ENCODE data around the gene OR2C1. TPM values are rescaled to one million over a fixed set of nuclear protein-coding genes. Genes with fewer than 3 reads are reported as not detected.

OR2C1 gene
- total RNA-seq, 2 donors from 2014 or later, result not detected

GRCh38 chr16:3321816-3322215 is 33.9 kb upstream of the OR2C1 start:
- Histone ChIP-seq H3K27me3 (no peaks in the 10 kb centered on the region), H3K9me3 (peaks cover 0 to 58% (median 14%) of the 10 kb centered on the region in 3 donors), H3K36me3 (replicated peaks in 1 of 2; ENCODE audit: insufficient read depth in 1 of 2, low read depth in 2 of 2) (peaks cover 6 to 9% of the 10 kb centered on the region in 2 donors), H3K4me3 (no peak overlapping the region), H3K27ac (no peak overlapping the region), H3K4me1 (no peaks in the 10 kb centered on the region)
- WGBS, 2 donors, result 56 to 64% methylated on average over 2 of the region's 2 CpGs
- DNase-seq (no peak), ATAC-seq (no peak)
- no peak for TF ChIP-seq CTCF (IDR thresholded peaks at IDR 0.05)
- TF ChIP-seq POLR2A (IDR thresholded peaks at IDR 0.05), result no peak
- intact Hi-C loops (cut with DNase I), result no loop called here

GRCh38 chr16:3327514-3327913 is 28.2 kb upstream of the OR2C1 start:
- Histone ChIP-seq H3K27ac (no peak overlapping the region), H3K36me3 (replicated peaks in 1 of 2; ENCODE audit: insufficient read depth in 1 of 2, low read depth in 2 of 2) (no peaks in the 10 kb centered on the region), H3K27me3 (no peaks in the 10 kb centered on the region), H3K9me3 (peaks cover 0 to 8% (median 0%) of the 10 kb centered on the region in 3 donors), H3K4me3 (no peak overlapping the region), H3K4me1 (no peaks in the 10 kb centered on the region)
- ATAC-seq, result no peak
- no peak for TF ChIP-seq CTCF (IDR thresholded peaks at IDR 0.05)
- no peak for TF ChIP-seq POLR2A (IDR thresholded peaks at IDR 0.05)
- no peak for DNase-seq
- intact Hi-C loops (cut with DNase I), result no loop called here
- WGBS, 2 donors, result 74 to 83% methylated on average over 4 of the region's 4 CpGs

DNA sequence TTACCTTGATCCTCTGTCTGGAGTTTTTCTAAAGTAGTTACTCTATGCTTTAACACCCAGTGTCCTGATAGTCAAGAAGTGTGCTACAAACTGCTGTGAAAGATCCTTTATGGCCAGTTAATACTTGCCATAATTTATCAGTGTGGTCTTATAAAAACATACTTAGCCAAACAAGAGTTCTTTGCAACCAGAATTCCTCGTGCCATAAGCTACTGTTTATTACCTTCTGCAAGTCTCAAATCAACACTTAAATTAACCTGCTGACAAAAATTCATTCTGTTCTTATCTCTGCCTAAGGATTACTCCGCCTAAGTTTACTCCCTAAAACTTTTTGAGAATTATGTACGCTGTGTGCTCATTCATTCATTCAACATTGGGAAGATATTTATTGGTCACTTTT is 27.6 kb upstream of the OR2C1 start:
- peaks cover 0 to 2% (median 0%) of the 10 kb centered on the region in 3 donors for H3K9me3 ChIP-seq
- no peak for DNase-seq
- H3K27ac ChIP-seq, result no peak overlapping the region
- no peak overlapping the region for H3K4me3 ChIP-seq
- H3K36me3 ChIP-seq (replicated peaks in 1 of 2; ENCODE audit: insufficient read depth in 1 of 2, low read depth in 2 of 2), result no peaks in the 10 kb centered on the region
- ATAC-seq, result no peak
- WGBS, 2 donors, result 43 to 51% methylated on average over 3 of the region's 3 CpGs
- no peaks in the 10 kb centered on the region for H3K4me1 ChIP-seq
- TF ChIP-seq CTCF (IDR thresholded peaks at IDR 0.05) (no peak), POLR2A (IDR thresholded peaks at IDR 0.05) (no peak)
- intact Hi-C loops (cut with DNase I), result no loop called here
- no peaks in the 10 kb centered on the region for H3K27me3 ChIP-seq

DNA sequence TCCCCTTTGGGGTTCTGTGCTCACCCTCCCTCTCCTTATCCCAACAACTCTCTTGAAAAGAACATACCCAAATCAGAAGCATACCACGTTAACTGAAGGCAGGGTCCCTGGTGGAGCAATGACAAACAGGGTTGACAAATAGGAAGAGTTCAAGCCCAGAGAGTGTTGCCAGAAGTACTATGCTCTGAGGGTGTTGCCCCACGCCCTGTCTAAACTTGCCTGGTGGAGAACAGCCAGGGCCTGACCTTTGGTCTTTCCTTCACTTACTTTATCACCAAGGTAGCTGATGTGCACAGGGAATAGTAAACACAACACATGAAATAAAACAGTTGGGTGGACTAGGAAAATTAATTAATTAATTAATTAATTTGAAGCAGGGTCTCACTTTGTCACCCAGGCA is 27.0 kb upstream of the OR2C1 start:
- no peaks in the 10 kb centered on the region for H3K9me3 ChIP-seq
- H3K36me3 ChIP-seq (replicated peaks in 1 of 2; ENCODE audit: insufficient read depth in 1 of 2, low read depth in 2 of 2), result no peaks in the 10 kb centered on the region
- DNase-seq (no peak), ATAC-seq (no peak)
- H3K4me3 ChIP-seq, result no peak overlapping the region
- H3K27ac ChIP-seq, result no peak overlapping the region
- H3K4me1 ChIP-seq, result no peaks in the 10 kb centered on the region
- intact Hi-C loops (cut with DNase I), result no loop called here
- TF ChIP-seq POLR2A (IDR thresholded peaks at IDR 0.05) (no peak), CTCF (IDR thresholded peaks at IDR 0.05) (no peak)
- WGBS, 2 donors, result 32 to 62% methylated on average over 2 of the region's 2 CpGs
- no peaks in the 10 kb centered on the region for H3K27me3 ChIP-seq

DNA sequence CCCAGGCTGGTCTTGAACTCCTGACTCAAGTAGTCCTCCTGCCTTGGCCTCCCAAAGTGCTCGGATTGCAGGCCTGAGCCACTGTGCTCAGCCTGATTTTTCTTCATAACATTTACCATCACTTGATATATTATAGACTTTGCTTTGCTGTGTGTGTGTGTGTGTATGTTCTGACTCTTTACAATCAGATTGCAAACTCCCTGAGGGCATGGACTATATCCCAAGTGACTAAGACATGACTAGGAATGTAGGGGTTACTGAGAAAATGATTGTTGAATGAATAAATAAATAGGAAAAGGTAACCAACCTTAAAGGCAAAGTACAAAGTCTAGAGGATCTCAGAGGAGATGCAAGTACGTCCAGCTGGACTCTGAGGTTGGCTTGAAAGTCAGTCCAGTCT is 9.6 kb upstream of the OR2C1 start:
- H3K36me3 ChIP-seq (replicated peaks in 1 of 2; ENCODE audit: insufficient read depth in 1 of 2, low read depth in 2 of 2), result no peaks in the 10 kb centered on the region
- H3K9me3 ChIP-seq, result no peaks in the 10 kb centered on the region
- H3K27ac ChIP-seq, result no peak overlapping the region
- intact Hi-C loops (cut with DNase I), result no loop called here
- 53 to 61% methylated on average over 2 of the region's 2 CpGs for WGBS, 2 donors
- TF ChIP-seq CTCF (IDR thresholded peaks at IDR 0.05), result no peak
- TF ChIP-seq POLR2A (IDR thresholded peaks at IDR 0.05), result no peak
- ATAC-seq (no peak), DNase-seq (no peak)
- peaks cover 12% of the 10 kb centered on the region for H3K4me1 ChIP-seq
- H3K27me3 ChIP-seq, result no peaks in the 10 kb centered on the region
- H3K4me3 ChIP-seq, result no peak overlapping the region

Data from body of pancreas (tissue), 4 donors.